ENCODE data around the gene MCTP2.
A peak's percentile ranks its signal among the peaks of the same experiment; 100 is the strongest.

Gene MCTP2

DNA sequence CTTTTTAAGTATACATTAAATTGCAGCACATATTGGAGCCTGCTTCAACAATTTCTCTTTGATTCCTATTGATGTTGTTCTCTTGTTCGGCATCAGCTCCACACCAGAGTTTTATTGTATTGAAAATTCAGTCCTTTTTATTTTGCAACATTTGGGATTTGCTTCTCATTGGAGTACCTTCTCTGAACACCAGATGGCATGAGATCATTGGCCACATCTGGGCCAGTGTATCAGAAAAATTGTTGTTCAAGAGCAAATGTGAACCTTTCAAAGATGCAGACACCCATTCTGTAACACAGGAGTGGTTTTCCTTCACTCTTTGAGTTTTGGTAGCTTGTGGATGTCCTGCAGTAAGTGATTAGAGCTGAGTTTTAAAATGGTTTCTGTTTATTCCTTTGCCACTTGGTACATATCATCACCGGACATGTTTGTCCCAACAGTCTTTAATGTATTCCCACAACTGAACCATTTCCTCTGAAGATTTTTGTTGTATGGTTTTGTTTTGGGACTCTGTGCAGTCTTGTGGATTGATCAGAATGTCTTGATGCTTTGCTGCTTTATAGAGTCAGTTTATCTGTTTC, 96.1 kb downstream of the MCTP2 start:
- DNase-seq (ENCODE audit: low spot score in 2 of 2) (no peak), ATAC-seq (replicated peaks; ENCODE audit: extremely low read depth, poor library complexity, severe bottlenecking) (no peak)
- Mint-ChIP-seq H3K9me3 (no peaks in the 10 kb centered on the region), H3K36me3 (ENCODE audit: insufficient read depth) (peaks cover 8% of the 10 kb centered on the region), H3K27ac (ENCODE audit: low read depth) (no peak overlapping the region), H3K4me3 (no peak overlapping the region), H3K4me1 (peaks cover 41% of the 10 kb centered on the region), H3K27me3 (no peaks in the 10 kb centered on the region)

DNA sequence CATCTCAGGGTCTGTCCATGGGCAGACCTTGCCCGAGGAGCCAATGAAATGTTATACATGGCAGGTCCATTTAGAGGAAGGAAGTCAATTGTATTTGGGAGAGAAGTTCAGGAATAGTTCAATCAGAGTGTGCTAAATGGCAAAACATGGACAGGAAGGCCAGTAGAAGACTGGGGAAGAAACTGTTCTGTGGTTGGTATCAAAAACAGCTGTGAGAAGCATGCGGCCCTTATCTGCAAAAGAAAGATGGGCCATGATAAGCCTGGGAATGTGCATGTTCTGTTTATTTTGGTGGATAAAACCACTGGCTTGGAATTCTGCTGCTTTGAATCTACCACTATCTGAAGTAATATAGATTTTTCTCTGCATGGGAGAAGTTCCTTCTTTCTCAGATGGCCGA, 100.4 kb downstream of the MCTP2 start:
- Mint-ChIP-seq H3K9me3 (no peaks in the 10 kb centered on the region), H3K27ac (ENCODE audit: low read depth) (peak overlapping the region; percentile 19), H3K4me1 (peaks cover 19% of the 10 kb centered on the region), H3K27me3 (no peaks in the 10 kb centered on the region), H3K4me3 (no peak overlapping the region), H3K36me3 (ENCODE audit: insufficient read depth) (peaks cover 3% of the 10 kb centered on the region)
- DNase-seq (ENCODE audit: low spot score in 2 of 2) (no peak), ATAC-seq (replicated peaks; ENCODE audit: extremely low read depth, poor library complexity, severe bottlenecking) (no peak)

DNA sequence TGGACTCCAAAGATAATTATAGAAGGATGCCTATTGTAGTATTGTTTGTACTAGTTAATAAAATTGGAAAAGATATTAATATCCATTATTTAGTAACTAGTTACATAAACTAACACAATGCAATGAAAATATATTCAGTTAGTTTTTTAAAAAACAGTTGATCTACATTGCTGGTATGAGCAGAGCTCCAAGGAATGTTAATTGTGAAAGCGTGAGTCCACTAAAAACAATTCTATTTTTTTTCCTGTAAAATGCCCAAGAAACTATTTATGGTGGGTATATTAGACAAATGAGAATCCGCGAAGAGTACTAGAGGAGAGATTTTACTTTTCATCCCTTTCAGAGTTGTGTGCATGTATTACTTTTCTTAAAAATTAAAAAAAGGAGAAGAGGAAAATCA, 104.3 kb downstream of the MCTP2 start:
- peaks cover 8% of the 10 kb centered on the region for H3K36me3 Mint-ChIP-seq (ENCODE audit: insufficient read depth)
- no peaks in the 10 kb centered on the region for H3K4me1 Mint-ChIP-seq
- no peak overlapping the region for H3K27ac Mint-ChIP-seq (ENCODE audit: low read depth)
- H3K4me3 Mint-ChIP-seq: no peak overlapping the region
- H3K9me3 Mint-ChIP-seq: no peaks in the 10 kb centered on the region
- no peaks in the 10 kb centered on the region for H3K27me3 Mint-ChIP-seq
- ATAC-seq (replicated peaks; ENCODE audit: extremely low read depth, poor library complexity, severe bottlenecking): no peak
- no peak for DNase-seq (ENCODE audit: low spot score in 2 of 2)

DNA sequence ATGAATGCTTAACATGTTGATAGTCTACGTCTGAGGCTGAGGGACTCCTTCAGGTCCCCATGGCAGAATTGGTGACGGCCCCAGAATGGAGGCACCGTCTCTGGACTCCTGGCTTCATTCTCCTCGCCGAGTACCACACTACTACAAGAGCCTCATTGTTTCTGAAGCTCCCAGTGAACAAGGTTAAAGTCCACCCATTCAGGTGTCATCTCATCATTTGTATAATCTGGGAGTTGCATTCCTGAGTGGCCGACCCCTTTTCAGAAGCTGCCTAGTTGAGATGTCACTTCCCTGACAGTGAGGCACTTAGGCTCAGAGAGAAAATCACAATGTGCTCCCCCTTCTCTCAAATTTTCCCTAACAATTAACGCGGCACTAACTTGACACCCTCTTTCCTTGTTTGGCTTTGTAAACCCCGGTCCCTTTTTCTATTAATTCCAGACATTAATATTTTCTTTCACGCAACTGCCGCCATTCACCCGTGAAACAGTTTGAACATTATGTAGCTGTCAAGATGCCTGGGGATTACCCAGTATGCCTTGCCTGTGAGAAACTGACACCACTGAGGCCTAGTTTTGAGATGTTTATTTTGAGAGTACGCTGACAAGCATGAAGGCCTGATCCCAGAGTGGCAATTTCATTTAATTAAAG, 105.6 kb downstream of the MCTP2 start:
- DNase-seq (ENCODE audit: low spot score in 2 of 2): no peak
- Mint-ChIP-seq H3K27ac (ENCODE audit: low read depth) (no peak overlapping the region), H3K4me3 (no peak overlapping the region), H3K4me1 (no peaks in the 10 kb centered on the region), H3K27me3 (no peaks in the 10 kb centered on the region), H3K36me3 (ENCODE audit: insufficient read depth) (peaks cover 8% of the 10 kb centered on the region), H3K9me3 (no peaks in the 10 kb centered on the region)
- ATAC-seq (replicated peaks; ENCODE audit: extremely low read depth, poor library complexity, severe bottlenecking): no peak

DNA sequence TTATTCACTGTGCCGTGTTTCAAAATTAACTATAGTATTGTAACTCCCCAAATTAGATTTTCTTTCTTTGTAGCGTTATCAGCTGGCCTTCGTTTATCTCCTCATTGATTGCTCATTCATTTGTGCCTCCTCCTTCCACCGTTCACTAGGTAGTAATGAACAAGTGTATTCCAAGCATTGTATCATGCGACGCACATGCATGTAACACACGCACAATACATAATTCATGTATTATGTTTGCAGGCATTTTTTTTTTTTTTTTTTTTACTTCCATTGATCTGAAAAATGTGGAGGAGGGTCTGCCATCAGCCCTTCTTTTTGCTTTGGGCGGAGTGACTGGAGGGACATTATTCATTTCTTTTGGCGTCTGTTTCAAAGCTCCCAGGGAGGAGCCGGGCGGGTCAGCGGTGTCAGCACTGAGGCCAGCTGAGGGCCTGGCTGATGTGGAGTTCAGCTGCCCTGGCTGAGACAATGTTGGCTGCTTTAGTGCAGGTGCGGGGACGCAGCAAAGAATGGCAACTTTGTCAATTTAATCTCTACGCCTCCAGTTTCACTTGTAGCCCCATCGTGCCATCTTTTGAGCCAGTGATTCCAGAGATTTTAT, 107.0 kb downstream of the MCTP2 start:
- Mint-ChIP-seq H3K27me3 (no peaks in the 10 kb centered on the region), H3K4me3 (no peak overlapping the region), H3K36me3 (ENCODE audit: insufficient read depth) (peaks cover 8% of the 10 kb centered on the region), H3K27ac (ENCODE audit: low read depth) (no peak overlapping the region), H3K4me1 (no peaks in the 10 kb centered on the region), H3K9me3 (no peaks in the 10 kb centered on the region)
- ATAC-seq (replicated peaks; ENCODE audit: extremely low read depth, poor library complexity, severe bottlenecking): no peak
- no peak for DNase-seq (ENCODE audit: low spot score in 2 of 2)

DNA sequence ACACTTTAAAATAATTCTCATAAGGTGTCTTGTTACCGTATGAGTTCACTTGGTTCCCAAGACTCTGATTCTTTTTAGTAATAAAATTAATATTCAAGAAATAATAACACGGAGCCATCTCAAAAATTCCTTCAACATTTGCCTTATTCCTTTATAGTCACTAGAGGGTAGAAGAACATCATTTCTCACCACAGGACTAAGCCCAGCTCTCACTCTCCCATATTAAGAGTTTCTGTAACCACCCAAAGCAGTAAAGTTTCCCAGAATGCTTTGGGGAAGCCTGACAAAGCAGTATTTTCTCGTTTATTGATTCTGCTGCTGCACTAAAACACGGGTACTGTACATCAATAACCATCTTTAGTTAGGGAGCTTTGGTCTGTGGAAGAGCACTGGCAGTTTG, 114.9 kb downstream of the MCTP2 start:
- Mint-ChIP-seq H3K36me3 (ENCODE audit: insufficient read depth) (peaks cover 13% of the 10 kb centered on the region), H3K9me3 (no peaks in the 10 kb centered on the region), H3K4me3 (no peak overlapping the region), H3K4me1 (peaks cover 13% of the 10 kb centered on the region), H3K27ac (ENCODE audit: low read depth) (no peak overlapping the region), H3K27me3 (no peaks in the 10 kb centered on the region)
- ATAC-seq (replicated peaks; ENCODE audit: extremely low read depth, poor library complexity, severe bottlenecking): no peak
- DNase-seq (ENCODE audit: low spot score in 2 of 2): no peak

DNA sequence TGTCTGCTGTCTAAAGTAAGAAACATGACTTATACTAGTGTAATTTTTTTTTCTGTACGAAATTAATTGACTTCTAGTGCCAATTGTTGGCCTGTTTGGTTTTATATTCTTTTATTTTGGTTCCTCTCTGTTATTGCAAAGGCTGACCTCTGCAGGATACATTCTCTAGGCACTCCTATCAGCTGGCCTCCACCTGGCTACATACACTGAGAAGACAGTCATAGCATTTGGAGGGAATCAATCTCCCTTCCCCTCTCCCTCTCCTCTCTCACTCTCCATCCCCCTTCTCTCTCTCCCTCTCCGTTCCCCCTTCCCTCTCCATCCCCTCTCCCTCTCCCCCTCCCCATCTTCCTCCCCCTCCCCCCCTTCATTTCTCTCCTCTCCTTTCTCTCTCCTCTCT, 116.7 kb downstream of the MCTP2 start:
- Mint-ChIP-seq H3K4me3 (no peak overlapping the region), H3K9me3 (no peaks in the 10 kb centered on the region), H3K4me1 (peaks cover 13% of the 10 kb centered on the region), H3K27me3 (no peaks in the 10 kb centered on the region), H3K27ac (ENCODE audit: low read depth) (peak overlapping the region; percentile 45), H3K36me3 (ENCODE audit: insufficient read depth) (peaks cover 13% of the 10 kb centered on the region)
- ATAC-seq (replicated peaks; ENCODE audit: extremely low read depth, poor library complexity, severe bottlenecking) (no peak), DNase-seq (ENCODE audit: low spot score in 2 of 2) (no peak)

DNA sequence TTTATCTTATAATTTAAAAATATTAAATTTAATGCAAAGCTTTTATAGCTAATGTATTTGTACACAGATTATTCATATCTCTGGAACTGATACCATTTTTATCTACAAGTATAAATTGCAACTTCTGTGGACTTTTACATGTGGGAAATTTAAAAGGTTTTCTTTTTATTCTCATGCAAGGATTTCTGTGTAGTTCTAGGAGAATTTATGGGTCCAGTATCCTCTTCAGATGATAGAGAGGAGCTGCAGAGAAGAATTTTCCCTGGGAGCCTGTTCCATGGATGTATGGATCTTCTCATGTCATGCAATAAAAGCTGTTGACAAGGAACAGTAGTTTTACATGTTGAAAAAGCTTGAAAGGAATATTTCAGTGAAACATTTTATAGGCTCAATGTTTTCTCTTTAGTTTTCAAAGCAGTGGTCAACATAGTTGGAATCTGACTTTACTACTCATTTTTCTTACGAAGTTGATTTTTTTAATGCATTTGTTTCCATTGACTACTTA, 119.7 kb downstream of the MCTP2 start:
- Mint-ChIP-seq H3K27ac (ENCODE audit: low read depth) (no peak overlapping the region), H3K36me3 (ENCODE audit: insufficient read depth) (peaks cover 19% of the 10 kb centered on the region), H3K9me3 (no peaks in the 10 kb centered on the region), H3K27me3 (no peaks in the 10 kb centered on the region), H3K4me1 (peaks cover 13% of the 10 kb centered on the region), H3K4me3 (no peak overlapping the region)
- DNase-seq (ENCODE audit: low spot score in 2 of 2) (no peak), ATAC-seq (replicated peaks; ENCODE audit: extremely low read depth, poor library complexity, severe bottlenecking) (no peak)

DNA sequence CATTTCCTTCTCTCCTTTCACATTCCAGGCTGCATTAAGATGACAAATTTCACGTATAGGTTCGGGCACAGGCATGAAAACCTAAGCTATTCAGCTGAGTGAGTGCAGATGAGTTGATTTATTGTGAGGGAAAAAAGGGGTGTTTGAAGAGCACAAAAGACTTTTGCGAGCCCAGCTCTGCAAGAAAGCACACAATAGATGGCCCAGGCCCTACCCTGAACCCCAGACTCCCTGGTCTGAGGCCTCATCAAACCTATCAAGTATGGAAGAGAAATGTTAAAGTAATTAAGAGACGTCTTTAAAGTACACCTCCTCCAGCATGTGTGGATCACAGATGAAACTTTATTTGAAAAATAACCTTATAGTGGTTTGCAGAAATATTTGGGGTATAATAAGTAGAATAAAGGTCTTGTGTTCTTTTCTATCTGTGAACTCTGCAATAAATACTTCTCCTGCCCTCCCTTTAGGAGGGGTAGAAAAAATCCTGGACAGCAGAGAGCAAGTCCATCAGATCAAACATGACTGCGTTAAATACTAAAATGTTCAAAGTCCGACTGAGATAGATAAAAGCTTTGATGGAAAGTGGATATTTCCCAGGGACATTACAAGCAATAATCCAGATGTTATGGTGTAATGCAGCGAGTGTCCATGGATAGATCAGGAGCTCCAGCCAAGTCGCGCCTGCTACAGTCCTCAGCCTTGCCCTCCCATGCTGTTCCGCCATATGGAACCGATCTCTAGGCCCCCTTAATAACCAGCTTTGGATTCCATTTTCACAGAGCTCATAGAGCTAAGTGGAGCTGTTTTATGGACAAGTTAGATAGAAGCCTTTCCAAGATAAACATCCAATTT, 121.5 kb downstream of the MCTP2 start:
- H3K27me3 Mint-ChIP-seq: no peaks in the 10 kb centered on the region
- no peaks in the 10 kb centered on the region for H3K9me3 Mint-ChIP-seq
- DNase-seq (ENCODE audit: low spot score in 2 of 2) (no peak), ATAC-seq (replicated peaks; ENCODE audit: extremely low read depth, poor library complexity, severe bottlenecking) (no peak)
- H3K4me3 Mint-ChIP-seq: no peak overlapping the region
- H3K27ac Mint-ChIP-seq (ENCODE audit: low read depth): no peak overlapping the region
- H3K4me1 Mint-ChIP-seq: peaks cover 12% of the 10 kb centered on the region
- H3K36me3 Mint-ChIP-seq (ENCODE audit: insufficient read depth): peaks cover 24% of the 10 kb centered on the region

DNA sequence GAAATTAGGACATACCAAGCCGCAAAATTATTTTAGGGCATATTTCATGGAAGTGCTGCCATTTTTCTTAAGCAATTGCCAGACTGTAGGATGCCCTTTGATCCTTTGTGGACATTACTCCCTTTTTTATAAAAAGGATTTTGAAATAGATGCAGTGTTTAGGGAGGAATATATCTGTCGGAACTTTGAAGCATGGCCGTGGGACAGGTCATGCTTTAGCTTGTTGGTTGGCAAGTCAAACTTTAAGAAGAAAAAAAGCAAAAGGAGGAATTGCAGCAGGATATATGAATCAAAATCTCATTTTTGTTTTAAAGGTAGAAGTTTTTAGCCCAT, 122.1 kb downstream of the MCTP2 start:
- H3K27me3 Mint-ChIP-seq: no peaks in the 10 kb centered on the region
- no peak overlapping the region for H3K27ac Mint-ChIP-seq (ENCODE audit: low read depth)
- peaks cover 6% of the 10 kb centered on the region for H3K4me1 Mint-ChIP-seq
- H3K4me3 Mint-ChIP-seq: no peak overlapping the region
- ATAC-seq (replicated peaks; ENCODE audit: extremely low read depth, poor library complexity, severe bottlenecking) (no peak), DNase-seq (ENCODE audit: low spot score in 2 of 2) (no peak)
- H3K36me3 Mint-ChIP-seq (ENCODE audit: insufficient read depth): peaks cover 27% of the 10 kb centered on the region
- H3K9me3 Mint-ChIP-seq: no peaks in the 10 kb centered on the region

DNA sequence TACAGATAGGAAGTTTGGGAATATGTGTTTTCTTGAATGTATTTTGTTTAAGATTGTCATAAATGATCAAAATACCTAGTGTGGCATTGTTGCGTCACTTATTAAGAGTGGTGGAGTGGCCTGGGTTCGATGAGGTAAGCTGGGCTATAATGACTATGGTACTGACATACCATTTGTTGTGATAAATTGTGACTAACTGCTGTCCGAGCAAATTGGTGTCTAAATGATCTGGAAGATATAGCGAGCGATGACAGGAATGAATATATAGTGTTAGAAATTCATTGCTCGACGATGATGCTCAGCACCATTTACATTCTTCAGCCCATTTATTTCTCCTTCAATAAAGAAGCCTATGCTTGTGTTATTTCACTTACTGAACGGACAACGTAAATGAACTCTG, 123.3 kb downstream of the MCTP2 start:
- ATAC-seq (replicated peaks; ENCODE audit: extremely low read depth, poor library complexity, severe bottlenecking) (no peak), DNase-seq (ENCODE audit: low spot score in 2 of 2) (no peak)
- H3K4me3 Mint-ChIP-seq: no peak overlapping the region
- peaks cover 23% of the 10 kb centered on the region for H3K36me3 Mint-ChIP-seq (ENCODE audit: insufficient read depth)
- H3K27me3 Mint-ChIP-seq: no peaks in the 10 kb centered on the region
- H3K9me3 Mint-ChIP-seq: no peaks in the 10 kb centered on the region
- H3K27ac Mint-ChIP-seq (ENCODE audit: low read depth): no peak overlapping the region
- H3K4me1 Mint-ChIP-seq: no peaks in the 10 kb centered on the region

DNA sequence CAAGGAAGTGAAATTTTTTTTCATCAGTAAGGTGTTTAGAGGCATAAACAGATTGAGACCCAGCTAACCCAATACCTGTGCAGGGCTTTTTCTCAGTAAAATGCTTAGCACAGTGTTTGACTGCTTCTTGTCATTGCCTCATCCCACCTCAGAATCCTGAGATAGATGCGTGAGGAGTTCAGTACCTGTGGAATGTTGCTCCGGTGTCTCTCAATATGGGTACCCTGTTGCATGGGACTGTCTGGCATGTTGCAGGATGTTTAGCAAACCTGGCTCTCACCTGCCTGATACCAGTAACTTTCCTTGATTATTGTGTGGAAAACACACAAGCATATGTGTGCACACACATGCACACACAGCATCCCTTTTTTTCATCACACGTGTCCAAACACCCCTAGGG, 128.4 kb downstream of the MCTP2 start:
- H3K27ac Mint-ChIP-seq (ENCODE audit: low read depth): no peak overlapping the region
- H3K27me3 Mint-ChIP-seq: no peaks in the 10 kb centered on the region

More for the DNA sequence above, 128.4 kb downstream of the MCTP2 start:
- H3K4me1 Mint-ChIP-seq: no peaks in the 10 kb centered on the region
- ATAC-seq (replicated peaks; ENCODE audit: extremely low read depth, poor library complexity, severe bottlenecking) (no peak), DNase-seq (ENCODE audit: low spot score in 2 of 2) (no peak)
- no peaks in the 10 kb centered on the region for H3K9me3 Mint-ChIP-seq
- no peak overlapping the region for H3K4me3 Mint-ChIP-seq
- H3K36me3 Mint-ChIP-seq (ENCODE audit: insufficient read depth): peaks cover 30% of the 10 kb centered on the region

All from central memory CD8-positive, alpha-beta T cell (primary cell).